Hepatocyte (in vitro differentiated cells): Measurements from ENCODE around the gene CKLF. TPM values are rescaled to one million over a fixed set of nuclear protein-coding genes. Genes with fewer than 3 reads are reported as not detected.
A peak's percentile ranks its signal among the peaks of the same experiment; 100 is the strongest.

Experiments used
- DNase-seq: peaks from one replicate; pipeline ENCODE4 v3.0.0-alpha.2; 2016; ENCODE audit warnings: low spot score
- H2AFZ ChIP-seq: fragments of 200-600 bp; sonication (generic); 2 replicates; pipeline ENCODE4 v1.6.0; 2016; ENCODE audit warnings: antibody characterized with exemption, mild to moderate bottlenecking
- H3K27ac ChIP-seq: fragments of 200-600 bp; sonication (generic); 2 replicates; pipeline ENCODE4 v1.5.1; 2016; ENCODE audit warnings: mild to moderate bottlenecking
- H3K27me3 ChIP-seq: fragments of 200-600 bp; sonication (generic); 2 replicates; pipeline ENCODE4 v1.6.1; 2016
- H3K36me3 ChIP-seq: fragments of 200-600 bp; sonication (generic); replicated peaks from 2 replicates; pipeline ENCODE4 v1.5.1; 2016; ENCODE audit warnings: low read depth; ENCODE audit not compliant: insufficient read depth
- H3K4me1 ChIP-seq: fragments of 200-600 bp; sonication (generic); 2 replicates; pipeline ENCODE4 v1.5.1; 2016; ENCODE audit warnings: mild to moderate bottlenecking, moderate library complexity; ENCODE audit not compliant: insufficient read depth
- H3K4me2 ChIP-seq: fragments of 200-600 bp; sonication (generic); 2 replicates; pipeline ENCODE4 v1.6.0; 2016
- H3K4me3 ChIP-seq: fragments of 200-600 bp; sonication (generic); 2 replicates; pipeline ENCODE4 v1.5.1; 2016; ENCODE audit warnings: mild to moderate bottlenecking
- H3K79me2 ChIP-seq: fragments of 200-600 bp; sonication (generic); 2 replicates; pipeline ENCODE4 v1.6.0; 2017; ENCODE audit warnings: mild to moderate bottlenecking
- H3K9me2 ChIP-seq: fragments of 200-600 bp; sonication (generic); replicated peaks from 2 replicates; pipeline ENCODE4 v1.6.0; 2017; ENCODE audit warnings: mild to moderate bottlenecking; ENCODE audit not compliant: insufficient read depth
- H3K9me3 ChIP-seq: fragments of 200-600 bp; sonication (generic); 2 replicates; pipeline ENCODE4 v1.5.1; 2016; ENCODE audit warnings: low read depth, mild to moderate bottlenecking
- H4K20me1 ChIP-seq: fragments of 200-600 bp; sonication (generic); 2 replicates; pipeline ENCODE4 v1.6.0; 2016; ENCODE audit warnings: mild to moderate bottlenecking; ENCODE audit not compliant: insufficient read depth, poor library complexity, severe bottlenecking
- EZH2 ChIP-seq: fragments of 200-600 bp; sonication (generic); IDR thresholded peaks from 2 replicates; pipeline ENCODE4 v1.6.1; 2016; ENCODE audit warnings: antibody characterized with exemption, mild to moderate bottlenecking, borderline replicate concordance
- EZH2phosphoT487 ChIP-seq: fragments of 200-600 bp; sonication (generic); IDR thresholded peaks from one replicate; pipeline ENCODE4 v1.6.1; 2018; ENCODE audit warnings: antibody characterized with exemption, mild to moderate bottlenecking, low read depth, moderate library complexity; ENCODE audit not compliant: unreplicated experiment, severe bottlenecking
- WGBS: methylation state at CpG from one replicate; pipeline ENCODE4 v1.1.6; 2016; ENCODE audit warnings: low lambda C conversion rate; ENCODE audit errors: missing lambda C conversion rate; 5-methylcytosine and 5-hydroxymethylcytosine counted together
- polyA plus RNA-seq: library from polyadenylated mRNA; unstranded; fragments of >200 nt; fragmentation: Nextera tagmentation; extraction: Ambion mirVana; gene quantifications from 2 replicates; pipeline ENCODE4 v1.2.1, GENCODE V29; 2016
- total RNA-seq: library from RNA; depleted of rRNA; stranded (reverse); fragments of >200 nt; gene quantifications from 2 replicates; pipeline ENCODE4 v1.2.3, GENCODE V29; 2014
- TF ChIP-seq, protein P1 (sequence below): fragments of 200-600 bp; sonication (generic); IDR thresholded peaks from 2 replicates; pipeline ENCODE4 v1.5.1; 2016; ENCODE audit warnings: antibody characterized with exemption, mild to moderate bottlenecking; ENCODE audit not compliant: poor library complexity

The CKLF gene
- total and polyA plus RNA-seq, 2 experiments from 2014 or later, result 39.9 to 53.5 TPM

GRCh38 chr16:66515596-66516508 is 36.5 kb upstream of the CKLF start:
- Histone ChIP-seq H3K4me2 (no peak overlapping the region), H3K36me3 (no peaks in the 10 kb centered on the region), H4K20me1 (no peaks in the 10 kb centered on the region), H3K27ac (peak overlapping the region; percentile 86), H3K4me1 (peaks cover 15% of the 10 kb centered on the region), H3K9me2 (no peaks in the 10 kb centered on the region), H3K27me3 (no peaks in the 10 kb centered on the region), H3K79me2 (no peaks in the 10 kb centered on the region), H3K4me3 (no peak overlapping the region), H2AFZ (no peak overlapping the region), H3K9me3 (no peaks in the 10 kb centered on the region)
- TF ChIP-seq EZH2phosphoT487, result no peak
- no peak for TF ChIP-seq EZH2
- TF ChIP-seq, protein P1, sequence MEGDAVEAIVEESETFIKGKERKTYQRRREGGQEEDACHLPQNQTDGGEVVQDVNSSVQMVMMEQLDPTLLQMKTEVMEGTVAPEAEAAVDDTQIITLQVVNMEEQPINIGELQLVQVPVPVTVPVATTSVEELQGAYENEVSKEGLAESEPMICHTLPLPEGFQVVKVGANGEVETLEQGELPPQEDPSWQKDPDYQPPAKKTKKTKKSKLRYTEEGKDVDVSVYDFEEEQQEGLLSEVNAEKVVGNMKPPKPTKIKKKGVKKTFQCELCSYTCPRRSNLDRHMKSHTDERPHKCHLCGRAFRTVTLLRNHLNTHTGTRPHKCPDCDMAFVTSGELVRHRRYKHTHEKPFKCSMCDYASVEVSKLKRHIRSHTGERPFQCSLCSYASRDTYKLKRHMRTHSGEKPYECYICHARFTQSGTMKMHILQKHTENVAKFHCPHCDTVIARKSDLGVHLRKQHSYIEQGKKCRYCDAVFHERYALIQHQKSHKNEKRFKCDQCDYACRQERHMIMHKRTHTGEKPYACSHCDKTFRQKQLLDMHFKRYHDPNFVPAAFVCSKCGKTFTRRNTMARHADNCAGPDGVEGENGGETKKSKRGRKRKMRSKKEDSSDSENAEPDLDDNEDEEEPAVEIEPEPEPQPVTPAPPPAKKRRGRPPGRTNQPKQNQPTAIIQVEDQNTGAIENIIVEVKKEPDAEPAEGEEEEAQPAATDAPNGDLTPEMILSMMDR, result no peak
- peak; percentile 34 for DNase-seq
- WGBS, result 90% methylated on average over 12 of the region's 12 CpGs

DNA sequence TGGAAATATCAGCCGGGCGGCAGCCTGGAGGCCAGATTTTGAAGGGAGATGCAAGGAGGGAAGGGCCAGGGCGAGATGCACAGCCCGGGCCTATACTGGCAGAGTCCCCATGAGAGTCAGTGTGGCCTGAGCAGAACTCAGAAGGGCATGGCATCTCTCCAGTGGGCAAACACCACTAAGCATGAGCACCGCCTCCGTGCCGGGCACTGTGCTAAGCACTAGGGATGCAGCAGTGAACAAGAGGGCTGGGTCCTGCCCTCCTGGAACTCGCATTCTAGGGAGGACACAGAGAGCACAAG is 35.9 kb upstream of the CKLF start:
- Histone ChIP-seq H3K27me3 (no peaks in the 10 kb centered on the region), H2AFZ (no peak overlapping the region), H3K9me3 (no peaks in the 10 kb centered on the region), H3K27ac (peak overlapping the region; percentile 86), H3K36me3 (no peaks in the 10 kb centered on the region), H3K9me2 (no peaks in the 10 kb centered on the region), H3K79me2 (no peaks in the 10 kb centered on the region), H3K4me3 (no peak overlapping the region), H4K20me1 (no peaks in the 10 kb centered on the region), H3K4me1 (peaks cover 15% of the 10 kb centered on the region), H3K4me2 (no peak overlapping the region)
- WGBS, result 83% methylated on average over 8 of the region's 8 CpGs
- DNase-seq, result no peak
- no peak for TF ChIP-seq EZH2
- TF ChIP-seq EZH2phosphoT487, result no peak
- TF ChIP-seq, protein P1, result no peak

DNA sequence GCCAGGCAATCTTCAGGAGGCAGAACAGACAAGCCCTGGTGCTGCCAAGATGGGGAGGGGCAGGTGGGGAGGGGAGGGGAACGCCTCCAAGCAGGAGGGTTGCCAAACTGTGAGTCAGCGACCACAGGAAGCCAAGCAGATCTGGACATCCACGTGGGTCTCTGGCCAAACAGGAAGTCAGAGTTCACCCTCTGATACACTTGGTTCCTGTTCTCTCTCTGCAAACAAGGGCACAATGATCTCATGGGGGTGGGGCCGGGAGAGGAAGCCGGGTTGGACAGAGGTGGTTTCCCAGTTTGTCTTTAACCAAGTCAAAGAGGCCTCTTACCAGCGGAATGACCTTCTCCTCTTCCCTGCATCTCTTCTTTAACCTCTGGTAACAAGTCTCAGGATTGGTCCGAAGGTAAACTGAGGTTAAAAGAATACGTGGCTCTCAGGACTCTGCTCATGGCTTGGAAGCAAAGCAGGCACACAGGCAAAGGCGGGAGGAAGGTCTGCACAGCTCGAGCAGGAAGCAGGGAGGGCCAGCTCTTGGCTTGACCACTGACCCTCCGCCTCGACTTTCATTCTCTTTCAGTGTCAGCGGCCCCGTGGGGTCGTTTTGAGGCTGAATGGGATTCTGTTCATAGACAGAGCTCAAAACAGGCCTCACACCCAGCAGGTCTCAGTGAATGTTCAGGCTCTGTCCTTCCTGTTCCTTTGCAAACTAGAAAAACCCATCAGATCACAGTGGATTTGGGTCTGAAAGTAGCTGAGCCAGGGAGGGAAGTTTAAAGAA is 35.4 kb upstream of the CKLF start:
- DNase-seq, result peak; percentile 94
- Histone ChIP-seq H3K27ac (peak overlapping the region; percentile 99), H3K27me3 (no peaks in the 10 kb centered on the region), H3K4me3 (no peak overlapping the region), H4K20me1 (no peaks in the 10 kb centered on the region), H3K9me2 (no peaks in the 10 kb centered on the region), H3K36me3 (no peaks in the 10 kb centered on the region), H3K4me2 (peak overlapping the region; percentile 57), H3K9me3 (no peaks in the 10 kb centered on the region), H3K79me2 (no peaks in the 10 kb centered on the region), H2AFZ (peak overlapping the region; percentile 24), H3K4me1 (peaks cover 15% of the 10 kb centered on the region)
- no peak for TF ChIP-seq EZH2phosphoT487
- no peak for TF ChIP-seq EZH2
- TF ChIP-seq, protein P1, result no peak
- 53% methylated on average over 15 of the region's 15 CpGs for WGBS
